A549 treated with dexamethasone at 1 μM for 4 hours (cell line): ENCODE measurements around the gene OR6C75. TPM values are rescaled to one million over a fixed set of nuclear protein-coding genes. Genes with fewer than 3 reads are reported as not detected.

ENCODE experiments used
- total RNA-seq: library from RNA; stranded (reverse); fragments of 200-300 nt; extraction: Qiagen RNA extraction; gene quantifications from 5 replicates; pipeline ENCODE4 v1.2.3, GENCODE V29; 2022

Gene OR6C75
- not detected in 5 replicates for total RNA-seq

DNA sequence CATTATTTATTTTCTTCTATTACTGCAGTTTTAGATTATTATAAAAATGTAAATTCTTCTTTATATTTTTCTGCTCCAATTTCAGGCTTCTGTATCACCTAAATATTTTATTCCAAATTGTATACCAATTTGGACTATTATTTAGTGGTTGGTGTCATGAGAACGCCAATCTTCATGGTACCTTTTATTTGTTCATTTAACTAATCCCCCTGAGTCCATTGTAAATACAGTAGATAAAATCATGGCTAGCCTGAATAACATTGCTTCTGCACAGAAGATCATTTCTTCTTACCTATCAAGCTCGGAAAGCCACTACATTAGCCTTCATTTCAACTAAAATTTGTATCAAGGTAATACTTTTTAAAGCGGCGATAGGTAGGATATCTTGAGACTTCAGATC is at the start of gene OR6C75:
TSS of gene OR6C75 (plus strand) at position 301 of the 400 bp plus-strand sequence. CDS start 2,136 bp downstream, outside the sequence.

DNA sequence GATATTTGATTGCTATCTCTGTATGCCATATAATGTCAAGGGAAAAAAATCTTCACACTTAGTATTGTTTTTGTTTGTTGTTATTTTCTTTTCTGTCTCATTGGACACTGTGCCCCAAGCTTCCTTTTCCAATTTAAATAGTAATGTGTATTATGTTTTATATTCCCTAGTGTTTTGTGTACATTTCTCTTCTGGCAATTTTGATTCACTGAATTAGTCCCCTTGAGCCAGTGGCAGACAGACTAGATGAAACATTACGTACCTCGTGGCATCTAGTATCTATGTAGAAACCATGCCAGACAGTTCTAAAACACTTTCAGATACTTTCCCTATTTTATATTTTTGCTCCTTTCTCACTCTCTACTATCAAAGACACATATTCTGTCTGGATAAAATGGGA is 48.7 kb upstream of the OR6C75 start, which contains the start of gene OR6C1:
TSS of gene OR6C1 (plus strand) at position 301 of the 400 bp plus-strand sequence. CDS start 6,257 bp downstream, outside the sequence.

GRCh38 chr12:55330446-55330845 is 32.3 kb upstream of the OR6C75 start, which contains the start of gene OR6C3:
Gene OR6C3, plus strand, starts transcription at chr12:55330746. Its CDS starts 955 bp downstream, at chr12:55331701.

GRCh38 chr12:55400229-55400628 is 37.5 kb downstream of the OR6C75 start, which contains the start of gene OR6C65:
Gene OR6C65, plus strand, starts transcription at chr12:55400529. Its CDS starts 0 bp downstream, at chr12:55400529.

Other genes starting within 250 kb of the OR6C75 start
- not detected in 5 replicates for gene OR9K2, start 236.6 kb upstream of the OR6C75 start, total RNA-seq
- gene OR10A7, start 141.9 kb upstream of the OR6C75 start, total RNA-seq = not detected in 5 replicates
- gene OR6C74, start 118.4 kb upstream of the OR6C75 start, total RNA-seq = not detected in 5 replicates
- gene OR6C6, start 66.4 kb upstream of the OR6C75 start, total RNA-seq = not detected in 5 replicates
- not detected in 5 replicates for gene OR6C1, start 48.6 kb upstream of the OR6C75 start, total RNA-seq
- not detected in 5 replicates for gene OR6C3, start 32.2 kb upstream of the OR6C75 start, total RNA-seq
- not detected in 5 replicates for gene OR6C65, start 37.6 kb downstream of the OR6C75 start, total RNA-seq
- gene OR6C76, start 63.3 kb downstream of the OR6C75 start, total RNA-seq = not detected in 5 replicates
- gene OR6C2, start 81.1 kb downstream of the OR6C75 start, total RNA-seq = not detected in 5 replicates
- gene OR6C70, start 107.2 kb downstream of the OR6C75 start, total RNA-seq = not detected in 5 replicates
- not detected in 5 replicates for gene OR6C68, start 129.4 kb downstream of the OR6C75 start, total RNA-seq
- gene OR6C4, start 186.6 kb downstream of the OR6C75 start, total RNA-seq = not detected in 5 replicates
- not detected in 5 replicates for gene OR2AP1, start 209.5 kb downstream of the OR6C75 start, total RNA-seq